Activated effector memory CD4-positive, alpha-beta T cell treated with Interleukin-2 at 50 U/mL for 16 hours (primary cell): ENCODE measurements around the gene APOBEC3A.
"Not testable (repeated sequence)": the region's sequence is repeated elsewhere in the genome, so short reads cannot be mapped to it uniquely, and the experiment has no call there.

Experiments used
- DNase-seq: peaks from one replicate; pipeline ENCODE4 v3.0.0-alpha.2; 2020

Gene APOBEC3A

DNA sequence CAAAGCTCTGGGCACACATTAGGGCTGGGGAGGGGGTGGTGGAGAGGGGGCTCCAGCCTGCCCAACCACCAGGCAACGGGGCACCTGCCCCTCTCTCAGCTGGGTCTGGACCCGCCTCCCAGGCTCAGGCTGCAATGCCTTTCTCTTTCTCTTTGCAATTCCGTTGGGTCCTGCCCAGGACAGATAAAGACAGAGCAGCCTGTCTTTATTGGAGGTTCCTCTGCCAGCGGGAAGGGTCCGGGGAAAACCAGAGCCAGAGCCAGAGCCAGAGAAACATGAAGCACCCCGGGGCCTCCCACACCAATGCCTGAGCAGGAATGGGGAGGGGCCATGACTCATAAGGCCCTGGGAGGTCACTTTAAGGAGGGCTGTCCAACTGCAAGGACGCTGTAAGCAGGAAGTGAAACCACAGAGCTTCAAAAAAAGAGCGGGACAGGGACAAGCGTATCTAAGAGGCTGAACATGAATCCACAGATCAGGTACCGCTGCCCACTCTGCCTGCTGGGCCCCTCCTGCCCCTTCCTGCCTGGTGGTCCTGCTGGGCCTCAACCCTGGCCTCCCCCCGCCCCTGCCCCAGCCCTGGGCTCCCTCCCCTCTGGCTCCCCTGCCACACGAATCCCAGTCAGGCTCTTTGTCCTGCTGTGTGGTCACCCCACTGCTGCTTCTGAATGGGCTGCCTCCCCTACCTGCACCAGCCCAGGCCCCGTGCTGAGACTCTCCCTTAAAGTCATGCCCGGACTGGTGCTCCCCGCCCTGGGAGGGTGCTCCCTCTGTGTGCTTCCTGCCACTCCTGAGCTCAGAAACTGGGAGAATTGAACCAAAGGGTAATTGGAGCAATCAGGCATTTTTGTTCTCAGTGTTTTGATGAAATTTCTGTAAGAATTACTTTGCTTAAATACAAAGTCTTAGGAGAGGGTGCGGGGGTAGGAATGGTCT lies 24.9 kb downstream of the APOBEC3A start, which contains the start of gene APOBEC3B:
Gene APOBEC3B (plus strand): TSS at position 356 of the 936 bp plus-strand sequence. CDS start 107 bp downstream, at position 463.
- DNase-seq: peak; percentile 40

DNA sequence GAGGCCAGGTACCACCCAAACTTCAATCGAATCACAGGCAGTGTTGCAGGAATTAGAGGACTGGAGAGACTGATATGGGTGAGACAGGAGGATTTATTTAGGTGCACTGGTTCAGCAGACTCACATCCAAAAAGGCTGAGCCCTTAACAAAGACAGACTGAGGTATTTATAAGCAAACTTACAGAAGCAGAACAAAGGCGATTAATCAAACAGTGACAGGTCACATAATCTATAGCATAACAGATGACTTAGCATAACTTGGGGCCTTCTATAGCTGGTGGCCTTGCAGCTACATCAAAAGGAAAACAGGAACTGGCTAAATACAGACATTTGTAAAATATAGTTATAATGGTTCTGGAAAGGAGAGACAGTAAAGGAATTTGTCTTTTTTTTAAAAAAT lies 26.8 kb downstream of the APOBEC3A start:
- no peak for DNase-seq

DNA sequence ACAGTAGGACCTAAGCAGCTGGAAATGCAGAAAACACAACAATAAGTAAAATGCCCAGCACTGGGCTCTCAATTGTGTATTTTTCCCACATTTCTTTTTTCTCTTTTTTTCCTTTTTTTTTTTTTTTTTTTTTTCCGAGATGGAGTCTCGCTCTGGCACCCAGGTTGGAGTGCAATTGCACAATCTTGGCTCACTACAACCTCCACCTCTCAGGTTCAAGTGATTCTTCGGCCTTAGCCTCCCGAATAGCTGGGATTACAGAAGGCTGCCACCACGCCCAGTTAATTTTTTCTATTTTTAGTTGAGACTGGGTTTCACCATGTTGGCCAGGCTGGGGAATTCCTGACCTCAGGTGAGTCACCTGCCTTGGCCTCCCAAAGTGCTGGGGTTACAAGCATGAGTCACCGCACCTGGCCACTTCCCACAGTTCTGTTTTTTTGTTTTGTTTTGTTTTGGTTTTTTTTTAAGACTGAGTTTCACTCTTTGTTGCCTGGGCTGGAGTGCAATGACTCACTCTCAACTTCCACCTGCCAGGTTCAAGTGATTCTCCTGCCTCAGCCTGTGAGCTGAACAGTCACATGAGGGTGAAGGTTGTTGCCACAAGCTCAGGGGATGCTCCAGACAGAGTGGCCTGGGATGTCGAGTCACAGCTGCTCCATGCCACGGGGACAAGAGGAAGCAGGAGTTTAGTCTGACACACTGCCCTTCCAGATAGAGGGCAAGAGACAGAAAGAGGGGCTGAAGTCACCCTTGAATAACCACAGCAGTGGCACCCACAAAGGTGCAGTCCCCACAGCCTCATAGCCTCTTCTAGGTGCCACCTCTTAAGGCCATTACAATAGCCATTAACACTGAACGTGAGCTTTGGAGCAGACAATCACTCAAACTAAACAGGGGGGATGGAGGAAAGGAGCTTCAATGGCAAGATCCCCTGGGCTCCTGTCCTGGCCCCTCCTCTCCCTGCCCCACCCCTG lies 27.7 kb downstream of the APOBEC3A start:
- peak; percentile 67 for DNase-seq

GRCh38 chr22:38986629-38987028 lies 29.2 kb downstream of the APOBEC3A start:
- DNase-seq: no peak

GRCh38 chr22:38987171-38987895 lies 29.9 kb downstream of the APOBEC3A start:
- DNase-seq: no peak

- DNase-seq: peak; percentile 18
These were observed 32.1 kb downstream of the APOBEC3A start for GRCh38 chr22:38989466-38989865.

DNA sequence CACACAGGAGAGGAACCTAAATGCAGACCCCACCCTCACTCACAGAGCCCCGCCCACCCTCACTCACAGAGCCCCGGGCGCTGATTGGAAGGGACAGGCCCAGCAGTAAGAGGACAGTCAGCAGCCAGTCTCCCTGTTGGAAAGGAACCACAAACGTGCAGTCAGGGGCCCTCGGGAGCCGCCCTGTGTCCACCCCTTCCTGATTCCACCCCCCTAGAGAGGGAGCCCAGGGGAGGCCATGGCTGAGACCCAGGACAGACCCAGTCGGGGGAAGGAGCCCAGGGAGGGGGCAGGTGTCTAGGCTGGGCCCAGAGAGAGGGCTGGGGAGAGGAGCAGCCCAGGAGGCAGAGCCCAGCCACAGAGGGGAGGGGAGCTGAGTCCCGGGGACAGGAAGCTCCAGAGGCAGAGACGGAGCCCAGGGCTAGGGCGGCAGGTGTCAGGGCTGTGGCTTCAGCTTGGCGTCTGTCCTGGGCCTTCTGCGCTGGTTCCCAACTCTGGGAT lies 35.5 kb downstream of the APOBEC3A start:
- not testable (repeated sequence) for DNase-seq

DNA sequence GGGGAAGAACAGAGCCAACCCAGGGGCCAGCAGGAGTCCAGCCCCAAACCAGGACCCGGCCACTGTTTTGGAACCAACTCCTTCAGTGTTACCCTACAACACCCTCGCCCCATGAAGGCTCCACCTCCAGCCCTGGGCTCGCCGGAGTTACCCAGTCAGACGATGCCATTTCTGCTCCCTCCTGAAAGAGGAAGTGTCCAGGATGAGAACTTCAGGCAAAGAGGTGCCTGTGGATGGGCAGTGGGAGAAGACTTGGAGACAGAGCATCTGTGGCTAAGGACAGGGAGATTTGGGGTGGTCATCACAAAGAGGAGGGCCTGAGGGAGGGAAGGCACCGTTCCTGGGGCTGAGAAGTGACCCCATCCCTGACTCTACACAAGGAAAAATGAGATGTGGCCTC lies 38.7 kb downstream of the APOBEC3A start:
- no peak for DNase-seq

GRCh38 chr22:38997518-38997917 lies 40.1 kb downstream of the APOBEC3A start:
- no peak for DNase-seq

- DNase-seq: peak; percentile 66
These were observed 45.8 kb downstream of the APOBEC3A start for GRCh38 chr22:39003165-39003638.

- DNase-seq: no peak
These were observed 49.8 kb downstream of the APOBEC3A start for GRCh38 chr22:39007177-39007576.

GRCh38 chr22:39008271-39008850 lies 51.0 kb downstream of the APOBEC3A start:
- DNase-seq: not testable (repeated sequence)

DNA sequence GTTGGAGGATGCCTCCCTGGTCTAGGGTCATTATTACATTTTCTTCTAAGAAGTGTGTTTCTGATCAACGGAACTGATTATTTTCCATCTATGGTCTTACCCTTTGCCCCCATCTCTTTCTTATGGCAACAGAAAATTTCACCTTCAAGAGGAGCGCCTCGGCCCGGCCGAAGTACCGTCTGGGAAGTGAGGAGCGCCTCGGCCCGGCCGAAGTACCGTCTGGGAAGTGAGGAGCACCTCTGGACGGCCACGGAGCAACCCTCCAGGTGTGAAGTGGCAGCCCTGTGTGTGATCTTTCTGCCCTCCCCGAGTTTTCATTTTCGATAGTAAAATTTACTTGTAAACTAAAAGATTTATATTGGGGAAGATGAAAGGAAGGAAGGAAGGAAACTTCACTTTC lies 53.5 kb downstream of the APOBEC3A start:
- no peak for DNase-seq
